ENCODE results near the gene GFM2.

GRCh38 chr5:74684900-74685851 is 81.7 kb downstream of the GFM2 start, which contains the start of gene HEXB:
- 0 out of 2 replicates have a peak, but pooled peaks have one; percentile 31 for TF ChIP-seq TAF1 (IDR thresholded peaks at IDR 0.05; ENCODE audit: borderline replicate concordance, low read depth, low read length)
- TF ChIP-seq POLR2A (IDR thresholded peaks at IDR 0.05; ENCODE audit: low read depth, low read length): peak; percentile 75; the same call in 1 of the 2 replicates
